Liver (tissue), 9 donors: ENCODE data around the gene FAM20C. TPM values are rescaled to one million over a fixed set of nuclear protein-coding genes. Genes with fewer than 3 reads are reported as not detected.

Source experiments
- DNase-seq: peaks from one replicate; pipeline ENCODE4 v3.0.0-alpha.2; 2017; ENCODE audit warnings: low spot score
- H3K27ac ChIP-seq, 2 donors: one replicate each; pipeline ENCODE4 v1.7.0; 2013; ENCODE audit warnings: inconsistent platforms in 2 of 2, low read length in 2 of 2, control low read depth in 1 of 2, low read depth in 1 of 2, mild to moderate bottlenecking in 1 of 2
- H3K27me3 ChIP-seq, 4 donors: one replicate each; pipeline versions ENCODE4 v1.6.1 to v1.7.0; 2013; ENCODE audit warnings: low read length in 3 of 4, inconsistent platforms in 1 of 4, mild to moderate bottlenecking in 1 of 4, moderate library complexity in 1 of 4; ENCODE audit not compliant: control insufficient read depth in 4 of 4, insufficient read depth in 4 of 4
- H3K36me3 ChIP-seq, 4 donors: one replicate each; pipeline versions ENCODE4 v1.6.1 to v1.7.0; 2013; ENCODE audit warnings: low read length in 3 of 4, mild to moderate bottlenecking in 3 of 4, low read depth in 1 of 4, moderate library complexity in 1 of 4; ENCODE audit not compliant: control insufficient read depth in 4 of 4, insufficient read depth in 3 of 4
- H3K4me1 ChIP-seq, 4 donors: one replicate each; pipeline versions ENCODE4 v1.6.1 to v1.7.0; 2013; ENCODE audit warnings: low read length in 3 of 4, mild to moderate bottlenecking in 3 of 4, moderate library complexity in 1 of 4; ENCODE audit not compliant: control insufficient read depth in 4 of 4, insufficient read depth in 4 of 4
- H3K4me3 ChIP-seq, 3 donors: one replicate each; pipeline versions ENCODE4 v1.6.1 to v1.7.0; 2013; ENCODE audit warnings: low read length in 3 of 3, control low read depth in 1 of 3, low read depth in 1 of 3, mild to moderate bottlenecking in 1 of 3
- H3K9ac ChIP-seq, 2 donors: one replicate each; pipeline ENCODE4 v1.7.0; 2013; ENCODE audit warnings: low read length in 2 of 2, mild to moderate bottlenecking in 2 of 2, moderate library complexity in 2 of 2, control low read depth in 1 of 2, low read depth in 1 of 2
- H3K9me3 ChIP-seq, 4 donors: one replicate each; pipeline versions ENCODE4 v1.6.1 to v1.7.0; 2013; ENCODE audit warnings: low read length in 3 of 4; ENCODE audit not compliant: control insufficient read depth in 4 of 4
- ATF3 ChIP-seq: IDR thresholded peaks from 2 replicates; pipeline ENCODE4 v1.6.1; 2016; ENCODE audit warnings: antibody characterized with exemption
- FOXA1 ChIP-seq: IDR thresholded peaks from 2 replicates; pipeline ENCODE4 v1.6.1; 2016; ENCODE audit warnings: antibody characterized with exemption
- HNF4A ChIP-seq, 2 donors: conservative IDR thresholded peaks; 2 replicates each; pipeline ENCODE4 v1.6.1; 2016; ENCODE audit warnings: antibody characterized with exemption in 2 of 2, mild to moderate bottlenecking in 2 of 2
- HNF4G ChIP-seq: IDR thresholded peaks from 2 replicates; pipeline ENCODE4 v1.6.1; 2016; ENCODE audit warnings: antibody characterized with exemption
- JUND ChIP-seq, 2 donors: IDR thresholded peaks; 2 replicates each; pipeline ENCODE4 v1.6.1; 2016; ENCODE audit warnings: antibody characterized with exemption in 2 of 2
- NR2F2 ChIP-seq: IDR thresholded peaks from 2 replicates; pipeline ENCODE4 v1.6.1; 2016; ENCODE audit warnings: antibody characterized with exemption
- RAD21 ChIP-seq, 2 donors: IDR thresholded peaks; 2 replicates each; pipeline ENCODE4 v1.6.1; 2016; ENCODE audit warnings: antibody characterized with exemption in 2 of 2, mild to moderate bottlenecking in 2 of 2
- REST ChIP-seq: IDR thresholded peaks from 2 replicates; pipeline ENCODE4 v1.6.1; 2016; ENCODE audit warnings: antibody characterized with exemption, mild to moderate bottlenecking
- RXRA ChIP-seq, 2 donors: IDR thresholded peaks; 2 replicates each; pipeline ENCODE4 v1.6.1; 2017 to 2018; ENCODE audit warnings: antibody characterized with exemption in 2 of 2, mild to moderate bottlenecking in 1 of 2
- TAF1 ChIP-seq: conservative IDR thresholded peaks from 2 replicates; pipeline ENCODE4 v1.6.1; 2016; ENCODE audit warnings: antibody characterized with exemption, mild to moderate bottlenecking
- YY1 ChIP-seq: IDR thresholded peaks from 2 replicates; pipeline ENCODE4 v1.6.1; 2016; ENCODE audit warnings: antibody characterized with exemption, mild to moderate bottlenecking
- WGBS: extraction: QIAGEN DNeasy Blood & Tissue Kit; methylation state at CpG from one replicate; pipeline ENCODE4 v1.1.7; 2013; 5-methylcytosine and 5-hydroxymethylcytosine counted together
- polyA plus RNA-seq, 2 donors: library from polyadenylated mRNA; stranded (reverse) in 1 of 2; unstranded in 1 of 2; fragments of 200-250 nt in 1 of 2; fragments of >200 nt in 1 of 2; fragmentation: Nextera tagmentation in 1 of 2; extraction: Ambion mirVana in 1 of 2; gene quantifications; one replicate each; pipeline versions ENCODE4 v1.2.1 to v1.2.3, GENCODE V29; 2013 to 2015
- total RNA-seq, 2 donors: library from RNA; depleted of rRNA; stranded (reverse); fragments of >200 nt; gene quantifications; one replicate each; pipeline ENCODE4 v1.2.3, GENCODE V29; 2014
- TF ChIP-seq, protein P1 (sequence below): fragments of 150-350 bp; IDR thresholded peaks from 2 replicates; pipeline ENCODE4 v1.5.1; 2017; ENCODE audit warnings: improper control_type of control experiment, low read depth, low read length; ENCODE audit not compliant: missing input control
- donor health status: healthy.
- donor health status: healthy.
- donor health status: healthy.
- donor health status: healthy.
- donor health status: healthy.

Gene FAM20C
- total and polyA plus RNA-seq, 4 donors = 13.4 to 40.4 (median 31.5) TPM

- Histone ChIP-seq H3K36me3 (peaks cover 0 to 4% (median 0%) of the 10 kb centered on the region in 4 donors), H3K9me3 (no peaks in the 10 kb centered on the region), H3K4me1 (peaks cover 16 to 45% (median 30%) of the 10 kb centered on the region in 4 donors), H3K9ac (no peak overlapping the region), H3K4me3 (no peak overlapping the region), H3K27me3 (no peaks in the 10 kb centered on the region), H3K27ac (peak overlapping the region; percentile 84 to 91)
- no peak for DNase-seq
- TF ChIP-seq JUND (IDR thresholded peaks at IDR 0.05) = no peak
- TF ChIP-seq HNF4A (conservative IDR thresholded peaks at IDR 0.05) = no peak
- no peak for TF ChIP-seq RAD21 (IDR thresholded peaks at IDR 0.05)
- no peak for TF ChIP-seq ATF3
- TF ChIP-seq, protein P1, sequence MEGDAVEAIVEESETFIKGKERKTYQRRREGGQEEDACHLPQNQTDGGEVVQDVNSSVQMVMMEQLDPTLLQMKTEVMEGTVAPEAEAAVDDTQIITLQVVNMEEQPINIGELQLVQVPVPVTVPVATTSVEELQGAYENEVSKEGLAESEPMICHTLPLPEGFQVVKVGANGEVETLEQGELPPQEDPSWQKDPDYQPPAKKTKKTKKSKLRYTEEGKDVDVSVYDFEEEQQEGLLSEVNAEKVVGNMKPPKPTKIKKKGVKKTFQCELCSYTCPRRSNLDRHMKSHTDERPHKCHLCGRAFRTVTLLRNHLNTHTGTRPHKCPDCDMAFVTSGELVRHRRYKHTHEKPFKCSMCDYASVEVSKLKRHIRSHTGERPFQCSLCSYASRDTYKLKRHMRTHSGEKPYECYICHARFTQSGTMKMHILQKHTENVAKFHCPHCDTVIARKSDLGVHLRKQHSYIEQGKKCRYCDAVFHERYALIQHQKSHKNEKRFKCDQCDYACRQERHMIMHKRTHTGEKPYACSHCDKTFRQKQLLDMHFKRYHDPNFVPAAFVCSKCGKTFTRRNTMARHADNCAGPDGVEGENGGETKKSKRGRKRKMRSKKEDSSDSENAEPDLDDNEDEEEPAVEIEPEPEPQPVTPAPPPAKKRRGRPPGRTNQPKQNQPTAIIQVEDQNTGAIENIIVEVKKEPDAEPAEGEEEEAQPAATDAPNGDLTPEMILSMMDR = no peak
- WGBS = 75% methylated on average over 28 of the region's 28 CpGs
Observed at GRCh38 chr7:220151-220841, 27.9 kb downstream of the FAM20C start.

DNA sequence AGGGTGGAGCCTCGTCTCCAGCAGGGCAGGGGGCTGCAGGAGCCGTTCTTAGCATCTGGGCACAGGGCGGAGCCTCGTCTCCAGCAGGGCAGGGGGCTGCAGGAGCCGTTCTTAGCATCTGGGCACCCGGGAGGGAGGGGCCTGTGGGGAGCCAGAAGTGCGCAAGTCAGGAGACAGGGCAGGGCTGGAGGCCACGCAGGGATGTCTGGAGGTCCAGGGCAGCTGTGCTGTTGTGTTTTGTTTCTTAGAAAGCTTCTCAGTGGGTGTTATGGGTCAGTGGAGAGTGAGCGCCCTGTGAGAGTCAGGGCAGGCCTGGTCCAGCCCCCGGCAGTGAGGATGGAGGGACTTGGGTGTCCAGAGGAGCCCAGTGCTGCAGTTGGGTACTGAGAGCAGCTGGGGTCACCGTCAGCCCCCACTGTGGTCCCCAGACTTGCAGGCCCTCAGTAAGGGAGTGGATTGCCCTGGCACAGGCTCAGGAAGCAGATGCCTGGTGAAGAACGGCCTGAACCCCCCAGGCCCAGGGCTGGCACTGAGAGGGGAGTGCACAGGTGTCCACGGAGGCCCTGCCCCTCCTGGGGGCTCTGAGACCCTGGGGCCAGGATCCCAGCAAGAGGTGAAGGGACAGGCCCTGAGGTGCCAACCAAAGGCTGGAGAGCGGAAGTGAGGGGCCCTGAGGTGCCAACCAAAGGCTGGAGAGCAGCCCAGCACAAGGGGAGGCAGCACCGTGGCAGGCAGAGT lies 29.8 kb downstream of the FAM20C start:
- 86% methylated on average over 15 of the region's 15 CpGs for WGBS
- H3K27me3 ChIP-seq = no peaks in the 10 kb centered on the region
- no peak overlapping the region for H3K4me3 ChIP-seq
- H3K4me1 ChIP-seq = peaks cover 18 to 44% (median 29%) of the 10 kb centered on the region in 4 donors
- TF ChIP-seq TAF1 (no peak), RXRA (IDR thresholded peaks at IDR 0.05) (no peak), REST (no peak), HNF4A (conservative IDR thresholded peaks at IDR 0.05) (no peak), FOXA1 (no peak), YY1 (no peak), HNF4G (no peak), NR2F2 (no peak)
- no peaks in the 10 kb centered on the region for H3K9me3 ChIP-seq
- no peak overlapping the region for H3K9ac ChIP-seq
- no peak for DNase-seq
- H3K36me3 ChIP-seq = peaks cover 0 to 3% (median 0%) of the 10 kb centered on the region in 4 donors
- H3K27ac ChIP-seq = no peak overlapping the region
